Neural cell (in vitro differentiated cells): ENCODE data around the gene LRRC74B. TPM values are rescaled to one million over a fixed set of nuclear protein-coding genes. Genes with fewer than 3 reads are reported as not detected.
"Not testable (repeated sequence)": the region's sequence is repeated elsewhere in the genome, so short reads cannot be mapped to it uniquely, and the experiment has no call there.

Source experiments
- H2AFZ ChIP-seq: fragments of 200-600, 300-800 bp; sonication (generic), shearing (Covaris generic); 2 replicates; pipeline ENCODE4 v1.6.0; 2014; ENCODE audit warnings: low read depth, mild to moderate bottlenecking, antibody characterized with exemption, low read length, moderate library complexity
- H3F3A ChIP-seq: fragments of 200-600 bp; shearing (Covaris generic); 2 replicates; pipeline ENCODE4 v1.6.1; 2016; ENCODE audit warnings: mild to moderate bottlenecking, moderate library complexity, mixed read lengths, antibody characterized with exemption, low read length; ENCODE audit not compliant: insufficient read depth, poor library complexity, severe bottlenecking
- H3K27ac ChIP-seq: fragments of 200-600, 300-800 bp; sonication (generic), shearing (Covaris generic); 2 replicates; pipeline ENCODE4 v1.5.1; 2014; ENCODE audit warnings: mild to moderate bottlenecking, low read length, moderate library complexity
- H3K27me3 ChIP-seq: fragments of 300-800, 200-600 bp; sonication (generic), shearing (Covaris generic); 2 replicates; pipeline ENCODE4 v1.6.0; 2014; ENCODE audit warnings: mild to moderate bottlenecking, low read depth, low read length, moderate library complexity; ENCODE audit not compliant: insufficient read depth
- H3K36me3 ChIP-seq: fragments of 300-800, 200-600 bp; sonication (generic), shearing (Covaris generic); 2 replicates; pipeline ENCODE4 v1.5.1; 2014; ENCODE audit warnings: mild to moderate bottlenecking, antibody characterized with exemption, low read length, moderate library complexity; ENCODE audit not compliant: insufficient read depth
- H3K4me2 ChIP-seq: fragments of 300-800, 200-600 bp; sonication (generic), shearing (Covaris generic); 2 replicates; pipeline ENCODE4 v1.6.0; 2014; ENCODE audit warnings: mild to moderate bottlenecking, low read length
- H3K4me3 ChIP-seq: fragments of 300-800, 200-600 bp; sonication (generic), shearing (Covaris generic); 2 replicates; pipeline ENCODE4 v1.5.1; 2014; ENCODE audit warnings: mild to moderate bottlenecking, low read length, moderate library complexity
- H3K79me2 ChIP-seq: fragments of 200-600 bp; shearing (Covaris generic); replicated peaks from 2 replicates; pipeline ENCODE4 v1.6.0; 2014; ENCODE audit warnings: mild to moderate bottlenecking, low read length, moderate library complexity; ENCODE audit not compliant: insufficient read depth
- H3K9ac ChIP-seq: fragments of 300-800, 200-600 bp; sonication (generic), shearing (Covaris generic); 2 replicates; pipeline ENCODE4 v1.6.1; 2016; ENCODE audit warnings: mild to moderate bottlenecking, low read length, mixed read lengths
- H3K9me2 ChIP-seq: fragments of 200-600 bp; shearing (Covaris generic); 2 replicates; pipeline ENCODE4 v1.6.1; 2016; ENCODE audit warnings: mild to moderate bottlenecking, low read length, mixed read lengths; ENCODE audit not compliant: insufficient read depth
- H3K9me3 ChIP-seq: fragments of 200-600, 300-800 bp; sonication (generic), shearing (Covaris generic); 2 replicates; pipeline ENCODE4 v1.6.1; 2016; ENCODE audit warnings: mild to moderate bottlenecking, mixed run types, low read length, moderate library complexity, mixed read lengths
- H4K20me1 ChIP-seq: fragments of 200-600 bp; shearing (Covaris generic); 2 replicates; pipeline ENCODE4 v1.6.1; 2016; ENCODE audit warnings: mild to moderate bottlenecking, mixed run types; ENCODE audit not compliant: insufficient read depth
- CTCF ChIP-seq: fragments of 450-650 bp; IDR thresholded peaks from 2 replicates; pipeline ENCODE4 v1.5.1; 2014; ENCODE audit warnings: antibody characterized with exemption, mild to moderate bottlenecking, moderate library complexity; ENCODE audit not compliant: poor library complexity, severe bottlenecking
- EP300 ChIP-seq: fragments of 450-650 bp; conservative IDR thresholded peaks from 2 replicates; pipeline ENCODE4 v1.6.1; 2014; ENCODE audit warnings: antibody characterized with exemption, mild to moderate bottlenecking, moderate library complexity; ENCODE audit not compliant: poor library complexity, severe bottlenecking
- EZH2 ChIP-seq: fragments of 200-600, 300-800 bp; shearing (Covaris generic), sonication (generic); IDR thresholded peaks from 2 replicates; pipeline ENCODE4 v1.6.1; 2014; ENCODE audit warnings: antibody characterized with exemption, low read length, borderline replicate concordance, mild to moderate bottlenecking; ENCODE audit not compliant: insufficient read depth, poor library complexity, severe bottlenecking
- MXI1 ChIP-seq: fragments of 450-650 bp; conservative IDR thresholded peaks from 2 replicates; pipeline ENCODE4 v1.6.1; 2014; ENCODE audit warnings: antibody characterized with exemption, mild to moderate bottlenecking; ENCODE audit not compliant: poor library complexity, severe bottlenecking
- POLR2AphosphoS5 ChIP-seq: IDR thresholded peaks from 2 replicates; pipeline ENCODE4 v1.6.1; 2012
- RAD21 ChIP-seq: fragments of 450-650 bp; conservative IDR thresholded peaks from 2 replicates; pipeline ENCODE4 v1.6.1; 2014; ENCODE audit warnings: antibody characterized with exemption, mild to moderate bottlenecking, moderate library complexity
- SMC3 ChIP-seq: fragments of 450-650 bp; conservative IDR thresholded peaks from 2 replicates; pipeline ENCODE4 v1.6.1; 2014; ENCODE audit warnings: antibody characterized with exemption, mild to moderate bottlenecking, moderate library complexity; ENCODE audit not compliant: poor library complexity
- TAF1 ChIP-seq: IDR thresholded peaks from 2 replicates; pipeline ENCODE4 v1.6.1; 2012; ENCODE audit warnings: low read depth
- polyA plus RNA-seq: library from polyadenylated mRNA; depleted of rRNA; stranded (reverse); fragments of >200 nt; gene quantifications from 2 replicates; pipeline ENCODE4 v1.2.3, GENCODE V29; 2014
- TF ChIP-seq, protein P1 (sequence below): IDR thresholded peaks from 2 replicates; pipeline ENCODE4 v1.6.1; 2012; ENCODE audit warnings: borderline replicate concordance

Gene LRRC74B
- polyA plus RNA-seq, 1 donor from 2014 or later: not detected

- no peak overlapping the region for H2AFZ ChIP-seq
- no peak overlapping the region for H3K27ac ChIP-seq
Measured at GRCh38 chr22:21038405-21038804, 7.3 kb upstream of the LRRC74B start.

GRCh38 chr22:21039158-21039557 lies 6.6 kb upstream of the LRRC74B start:
- H3K27me3 ChIP-seq, H3K79me2 ChIP-seq, H3K36me3 ChIP-seq, H3K9me2 ChIP-seq, H2AFZ ChIP-seq, H3K9me3 ChIP-seq, H3F3A ChIP-seq, H3K4me2 ChIP-seq, H3K4me3 ChIP-seq, H3K9ac ChIP-seq, H4K20me1 ChIP-seq, H3K27ac ChIP-seq: not testable (repeated sequence)

More at GRCh38 chr22:21038405-21038804, 7.3 kb upstream of the LRRC74B start:
- no peak overlapping the region for H3K4me3 ChIP-seq
- TF ChIP-seq POLR2AphosphoS5 (no peak), EZH2 (no peak), SMC3 (no peak), MXI1 (no peak), CTCF (no peak), TAF1 (no peak), EP300 (no peak), RAD21 (no peak)
- TF ChIP-seq, protein P1, sequence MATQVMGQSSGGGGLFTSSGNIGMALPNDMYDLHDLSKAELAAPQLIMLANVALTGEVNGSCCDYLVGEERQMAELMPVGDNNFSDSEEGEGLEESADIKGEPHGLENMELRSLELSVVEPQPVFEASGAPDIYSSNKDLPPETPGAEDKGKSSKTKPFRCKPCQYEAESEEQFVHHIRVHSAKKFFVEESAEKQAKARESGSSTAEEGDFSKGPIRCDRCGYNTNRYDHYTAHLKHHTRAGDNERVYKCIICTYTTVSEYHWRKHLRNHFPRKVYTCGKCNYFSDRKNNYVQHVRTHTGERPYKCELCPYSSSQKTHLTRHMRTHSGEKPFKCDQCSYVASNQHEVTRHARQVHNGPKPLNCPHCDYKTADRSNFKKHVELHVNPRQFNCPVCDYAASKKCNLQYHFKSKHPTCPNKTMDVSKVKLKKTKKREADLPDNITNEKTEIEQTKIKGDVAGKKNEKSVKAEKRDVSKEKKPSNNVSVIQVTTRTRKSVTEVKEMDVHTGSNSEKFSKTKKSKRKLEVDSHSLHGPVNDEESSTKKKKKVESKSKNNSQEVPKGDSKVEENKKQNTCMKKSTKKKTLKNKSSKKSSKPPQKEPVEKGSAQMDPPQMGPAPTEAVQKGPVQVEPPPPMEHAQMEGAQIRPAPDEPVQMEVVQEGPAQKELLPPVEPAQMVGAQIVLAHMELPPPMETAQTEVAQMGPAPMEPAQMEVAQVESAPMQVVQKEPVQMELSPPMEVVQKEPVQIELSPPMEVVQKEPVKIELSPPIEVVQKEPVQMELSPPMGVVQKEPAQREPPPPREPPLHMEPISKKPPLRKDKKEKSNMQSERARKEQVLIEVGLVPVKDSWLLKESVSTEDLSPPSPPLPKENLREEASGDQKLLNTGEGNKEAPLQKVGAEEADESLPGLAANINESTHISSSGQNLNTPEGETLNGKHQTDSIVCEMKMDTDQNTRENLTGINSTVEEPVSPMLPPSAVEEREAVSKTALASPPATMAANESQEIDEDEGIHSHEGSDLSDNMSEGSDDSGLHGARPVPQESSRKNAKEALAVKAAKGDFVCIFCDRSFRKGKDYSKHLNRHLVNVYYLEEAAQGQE: no peak
- H3K27me3 ChIP-seq: no peaks in the 10 kb centered on the region
- H4K20me1 ChIP-seq: no peaks in the 10 kb centered on the region
- H3F3A ChIP-seq: no peaks in the 10 kb centered on the region
- H3K9me2 ChIP-seq: no peaks in the 10 kb centered on the region
- H3K36me3 ChIP-seq: no peaks in the 10 kb centered on the region
- H3K4me2 ChIP-seq: no peak overlapping the region
- H3K9ac ChIP-seq: no peak overlapping the region
- H3K9me3 ChIP-seq: no peaks in the 10 kb centered on the region
- H3K79me2 ChIP-seq: no peaks in the 10 kb centered on the region

- no peak overlapping the region for H2AFZ ChIP-seq
- no peaks in the 10 kb centered on the region for H3K79me2 ChIP-seq
- no peaks in the 10 kb centered on the region for H3F3A ChIP-seq
- no peaks in the 10 kb centered on the region for H4K20me1 ChIP-seq
- H3K9me2 ChIP-seq: no peaks in the 10 kb centered on the region
- no peak overlapping the region for H3K27ac ChIP-seq
- no peak for TF ChIP-seq RAD21
- TF ChIP-seq EZH2: no peak
- TF ChIP-seq EP300: no peak
- TF ChIP-seq TAF1: no peak
- no peak for TF ChIP-seq CTCF
- no peak for TF ChIP-seq MXI1
- TF ChIP-seq, protein P1: no peak
- no peak for TF ChIP-seq SMC3
- no peak for TF ChIP-seq POLR2AphosphoS5
- H3K4me3 ChIP-seq: no peak overlapping the region
- no peak overlapping the region for H3K4me2 ChIP-seq
- no peak overlapping the region for H3K9ac ChIP-seq
- no peaks in the 10 kb centered on the region for H3K27me3 ChIP-seq
- no peaks in the 10 kb centered on the region for H3K9me3 ChIP-seq
- no peaks in the 10 kb centered on the region for H3K36me3 ChIP-seq
Measured at GRCh38 chr22:21041937-21042336, 3.8 kb upstream of the LRRC74B start.
